Right cardiac atrium (tissue), 5 donors: Measurements from ENCODE around the gene SLC12A2. TPM values are rescaled to one million over a fixed set of nuclear protein-coding genes. Genes with fewer than 3 reads are reported as not detected.

Experiments
- ATAC-seq, 2 donors: fragments of 200-7000 bp; cut with Tn5 transposase; one replicate each; pipeline versions ENCODE4 v1.8.0 to v1.9.1; 2020; ENCODE audit warnings: moderate library complexity in 2 of 2, mild to moderate bottlenecking in 1 of 2
- DNase-seq, 3 donors: peaks; one replicate each; pipeline ENCODE4 v3.0.0-alpha.2; 2020
- H3K27ac ChIP-seq: one replicate; pipeline ENCODE4 v1.5.1; 2013; ENCODE audit warnings: mild to moderate bottlenecking, low read length, control low read depth, moderate library complexity
- H3K27me3 ChIP-seq: one replicate; pipeline ENCODE4 v1.6.1; 2013; ENCODE audit not compliant: control insufficient read depth, insufficient read depth
- H3K4me1 ChIP-seq: one replicate; pipeline ENCODE4 v1.6.1; 2013; ENCODE audit warnings: low read length; ENCODE audit not compliant: control insufficient read depth, insufficient read depth
- H3K4me3 ChIP-seq: one replicate; pipeline ENCODE4 v1.5.1; 2013; ENCODE audit warnings: low read length, control low read depth
- H3K9me3 ChIP-seq: one replicate; pipeline ENCODE4 v1.6.1; 2013; ENCODE audit warnings: low read length; ENCODE audit not compliant: control insufficient read depth
- WGBS: extraction: QIAGEN DNeasy Blood & Tissue Kit; methylation state at CpG from one replicate; pipeline ENCODE4 v1.1.7; 2013; 5-methylcytosine and 5-hydroxymethylcytosine counted together
- intact Hi-C, 4 donors: fragments of 100-400 bp; cut with DNase I; formaldehyde crosslinking; loops; one replicate each; pipeline versions ENCODE4 v1.11.0 to v1.14.0; 2022 to 2023
- polyA plus RNA-seq: library from polyadenylated mRNA; stranded (reverse); fragments of 200-250 nt; gene quantifications from one replicate; pipeline ENCODE4 v1.2.3, GENCODE V29; 2013
- total RNA-seq, 4 donors: library from RNA; stranded (reverse); fragmentation: NEBNext Ultra II Directional; extraction: Animal tissue kit (Norgen Biotek cat#: 25700); gene quantifications; one replicate each; pipeline ENCODE4 v1.2.1, GENCODE V29; 2021
- donor health status: healthy with polysubstance abuse.
- donor health status: DM: no; HTN: yes; CAD: no.
- donor health status: DM: no; HTN: no; CAD: no.
- donor health status: DM: no; HTN: yes; CAD: no; lungs with severe emphysema.
- donor health status: DM: yes; HTN: yes; CAD: no.

SLC12A2 gene
- total and polyA plus RNA-seq, 5 donors: 2.4 to 18.7 (median 9.1) TPM

- ATAC-seq (peak; percentile 81 to 87), DNase-seq (peak; percentile 74 to 94 (median 87))
- Histone ChIP-seq H3K4me1 (no peaks in the 10 kb centered on the region), H3K9me3 (no peaks in the 10 kb centered on the region), H3K27me3 (no peaks in the 10 kb centered on the region), H3K27ac (no peak overlapping the region), H3K4me3 (peak overlapping the region; percentile 27)
- WGBS: 12% methylated on average over 36 of the region's 36 CpGs
- intact Hi-C loops: loop anchor here in 3 of 4 donors (5.0 to 10.0 kb wide), 5 partner anchors 439 to 636 kb away; no protein-coding TSS in a partner anchor
Observed at GRCh38 chr5:128201065-128201926, 117.7 kb downstream of the SLC12A2 start.

- Histone ChIP-seq H3K27me3 (no peaks in the 10 kb centered on the region), H3K4me3 (no peak overlapping the region), H3K4me1 (no peaks in the 10 kb centered on the region), H3K27ac (no peak overlapping the region), H3K9me3 (no peaks in the 10 kb centered on the region)
- 65% methylated on average over 4 of the region's 4 CpGs for WGBS
- DNase-seq (no peak), ATAC-seq (no peak)
- intact Hi-C loops: loop anchor here in 3 of 4 donors (5.0 to 10.0 kb wide), 5 partner anchors 440 to 638 kb away; no protein-coding TSS in a partner anchor
Observed at GRCh38 chr5:128202320-128202719, 118.8 kb downstream of the SLC12A2 start.

GRCh38 chr5:128208436-128208835, 124.9 kb downstream of the SLC12A2 start:
- ATAC-seq: no peak
- H3K9me3 ChIP-seq: no peaks in the 10 kb centered on the region
- no peak overlapping the region for H3K27ac ChIP-seq
- H3K4me3 ChIP-seq: no peak overlapping the region
- no peak for DNase-seq
- intact Hi-C loops: loop anchor here in 1 of 4 donors (10.0 kb wide), 2 partner anchors 454 to 644 kb away; no protein-coding TSS in a partner anchor
- no peaks in the 10 kb centered on the region for H3K4me1 ChIP-seq
- no peaks in the 10 kb centered on the region for H3K27me3 ChIP-seq

GRCh38 chr5:128212191-128212806, 128.7 kb downstream of the SLC12A2 start:
- ATAC-seq: no peak
- no peak overlapping the region for H3K4me3 ChIP-seq
- no peaks in the 10 kb centered on the region for H3K27me3 ChIP-seq
- 62% methylated on average over 5 of the region's 5 CpGs for WGBS
- H3K4me1 ChIP-seq: no peaks in the 10 kb centered on the region
- H3K27ac ChIP-seq: no peak overlapping the region
- intact Hi-C loops: loop anchor here in 3 of 4 donors (5.0 to 10.0 kb wide), 4 partner anchors 285 to 633 kb away; no protein-coding TSS in a partner anchor
- no peak for DNase-seq
- no peaks in the 10 kb centered on the region for H3K9me3 ChIP-seq

GRCh38 chr5:128213340-128213739, 129.8 kb downstream of the SLC12A2 start:
- DNase-seq (peak in 1 of 3 donors; percentile 40), ATAC-seq (peak in 1 of 2 donors; percentile 29)
- intact Hi-C loops: loop anchor here in 3 of 4 donors (5.0 to 10.0 kb wide), 4 partner anchors 284 to 631 kb away; no protein-coding TSS in a partner anchor
- no peaks in the 10 kb centered on the region for H3K27me3 ChIP-seq
- 8% methylated on average over 4 of the region's 4 CpGs for WGBS
- no peaks in the 10 kb centered on the region for H3K9me3 ChIP-seq
- no peak overlapping the region for H3K27ac ChIP-seq
- no peak overlapping the region for H3K4me3 ChIP-seq
- no peaks in the 10 kb centered on the region for H3K4me1 ChIP-seq

GRCh38 chr5:128213833-128214232, 130.3 kb downstream of the SLC12A2 start:
- intact Hi-C loops: loop anchor here (2.0 to 10.0 kb wide), 5 partner anchors 281 to 631 kb away; no protein-coding TSS in a partner anchor
- Histone ChIP-seq H3K4me1 (no peaks in the 10 kb centered on the region), H3K27me3 (no peaks in the 10 kb centered on the region), H3K9me3 (no peaks in the 10 kb centered on the region), H3K27ac (no peak overlapping the region), H3K4me3 (no peak overlapping the region)
- WGBS: 73% methylated on average over 5 of the region's 5 CpGs
- DNase-seq (no peak), ATAC-seq (no peak)

GRCh38 chr5:128216285-128216684, 132.7 kb downstream of the SLC12A2 start:
- ATAC-seq (no peak), DNase-seq (peak in 1 of 3 donors; percentile 39)
- Histone ChIP-seq H3K4me1 (no peaks in the 10 kb centered on the region), H3K27ac (no peak overlapping the region), H3K9me3 (no peaks in the 10 kb centered on the region), H3K27me3 (no peaks in the 10 kb centered on the region), H3K4me3 (no peak overlapping the region)
- 91% methylated on average over 7 of the region's 7 CpGs for WGBS
- intact Hi-C loops: loop anchor here in 1 of 4 donors (5.0 to 10.0 kb wide), 2 partner anchors 281 to 629 kb away; no protein-coding TSS in a partner anchor

GRCh38 chr5:128216860-128217531, 133.4 kb downstream of the SLC12A2 start:
- Histone ChIP-seq H3K4me1 (no peaks in the 10 kb centered on the region), H3K27ac (peak overlapping the region; percentile 37), H3K4me3 (no peak overlapping the region), H3K9me3 (no peaks in the 10 kb centered on the region), H3K27me3 (no peaks in the 10 kb centered on the region)
- 43% methylated on average over 15 of the region's 15 CpGs for WGBS
- intact Hi-C loops: loop anchor here in 1 of 4 donors (5.0 to 10.0 kb wide), 2 partner anchors 280 to 628 kb away; no protein-coding TSS in a partner anchor
- ATAC-seq (peak; percentile 77 to 83), DNase-seq (peak; percentile 27 to 74 (median 64))

- no peak for ATAC-seq
- intact Hi-C loops: no loop called here
- DNase-seq: no peak
- Histone ChIP-seq H3K9me3 (no peaks in the 10 kb centered on the region), H3K27ac (no peak overlapping the region), H3K27me3 (no peaks in the 10 kb centered on the region), H3K4me1 (no peaks in the 10 kb centered on the region), H3K4me3 (no peak overlapping the region)
- 96% methylated on average over 2 of the region's 2 CpGs for WGBS
Observed at GRCh38 chr5:128220841-128221240, 137.3 kb downstream of the SLC12A2 start.

- H3K4me1 ChIP-seq: no peaks in the 10 kb centered on the region
- ATAC-seq (no peak), DNase-seq (no peak)
- H3K27me3 ChIP-seq: no peaks in the 10 kb centered on the region
- 58% methylated on average over 1 of the region's 1 CpG for WGBS
- intact Hi-C loops: no loop called here
- no peak overlapping the region for H3K27ac ChIP-seq
- H3K9me3 ChIP-seq: no peaks in the 10 kb centered on the region
- no peak overlapping the region for H3K4me3 ChIP-seq
Observed at GRCh38 chr5:128224336-128224735, 140.8 kb downstream of the SLC12A2 start.
